HepG2 (cell line): ENCODE results near the gene EMP2. TPM values are rescaled to one million over a fixed set of nuclear protein-coding genes. Genes with fewer than 3 reads are reported as not detected.

Experiments used
- ATF2 ChIP-seq: sonication (generic); formaldehyde crosslinking; IDR thresholded peaks from 2 replicates; pipeline ENCODE4 v1.4.0; 2020; ENCODE audit warnings: missing genetic modification reagents
- BHLHE40 ChIP-seq: IDR thresholded peaks from 2 replicates; pipeline ENCODE4 v1.6.1; 2011; ENCODE audit warnings: low read length, improper control_type of control experiment
- CBX5 ChIP-seq: sonication (generic); formaldehyde crosslinking; IDR thresholded peaks from 2 replicates; pipeline ENCODE4 v1.4.0; 2020; ENCODE audit warnings: missing genetic modification reagents, borderline replicate concordance
- CTCF ChIP-seq: sonication (generic); formaldehyde crosslinking; IDR thresholded peaks from 2 replicates; pipeline ENCODE4 v1.5.0; 2020; ENCODE audit warnings: mild to moderate bottlenecking, missing genetic modification reagents, moderate library complexity
- HNF4A ChIP-seq: sonication (generic); formaldehyde crosslinking; IDR thresholded peaks from 2 replicates; pipeline ENCODE4 v1.4.0; 2020; ENCODE audit warnings: missing genetic modification reagents
- IRX3 ChIP-seq: sonication (generic); formaldehyde crosslinking; IDR thresholded peaks from 2 replicates; pipeline ENCODE4 v1.8.1; 2023; ENCODE audit warnings: mild to moderate bottlenecking, low read depth, missing genetic modification reagents, borderline replicate concordance
- JUND ChIP-seq: sonication (generic); formaldehyde crosslinking; IDR thresholded peaks from 2 replicates; pipeline ENCODE4 v1.8.0; 2022; ENCODE audit warnings: mild to moderate bottlenecking, missing genetic modification reagents
- KDM1A ChIP-seq: IDR thresholded peaks from 2 replicates; pipeline ENCODE4 v1.6.1; 2016; ENCODE audit warnings: missing compliant biosample characterization
- KDM5A ChIP-seq: fragments of 200-600 bp; sonication (generic); IDR thresholded peaks from 2 replicates; pipeline ENCODE4 v1.7.0; 2018; ENCODE audit warnings: antibody characterized with exemption, mild to moderate bottlenecking, low read length, borderline replicate concordance
- MXI1 ChIP-seq: IDR thresholded peaks from 3 replicates; pipeline ENCODE4 v1.6.1; 2012; ENCODE audit warnings: low read depth, low read length, inconsistent platforms, borderline replicate concordance
- NFRKB ChIP-seq: fragments of 450-650 bp; IDR thresholded peaks from 2 replicates; pipeline ENCODE4 v1.6.1; 2017
- PRDM4 ChIP-seq: sonication (generic); formaldehyde crosslinking; IDR thresholded peaks from 2 replicates; pipeline ENCODE4 v1.9.0; 2021; ENCODE audit warnings: missing genetic modification reagents, borderline replicate concordance
- RXRB ChIP-seq: IDR thresholded peaks from 2 replicates; pipeline ENCODE4 v1.6.1; 2016; ENCODE audit warnings: borderline replicate concordance, missing genetic modification reagents, missing compliant biosample characterization
- SATB2 ChIP-seq: sonication (generic); formaldehyde crosslinking; IDR thresholded peaks from 2 replicates; pipeline ENCODE4 v1.5.0; 2020; ENCODE audit warnings: missing genetic modification reagents
- SP5 ChIP-seq: IDR thresholded peaks from 2 replicates; pipeline ENCODE4 v1.6.1; 2016; ENCODE audit warnings: low read depth, borderline replicate concordance
- TARDBP ChIP-seq: sonication (generic); formaldehyde crosslinking; IDR thresholded peaks from 2 replicates; pipeline ENCODE4 v1.8.0; 2022; ENCODE audit warnings: mild to moderate bottlenecking, missing genetic modification reagents
- TEAD2 ChIP-seq: sonication (generic); formaldehyde crosslinking; IDR thresholded peaks from 2 replicates; pipeline ENCODE4 v1.9.0; 2021; ENCODE audit warnings: missing genetic modification reagents
- TFE3 ChIP-seq: IDR thresholded peaks from 2 replicates; pipeline ENCODE4 v1.6.1; 2016
- XRCC5 ChIP-seq: fragments of 200-400 bp; formaldehyde crosslinking; optimal IDR thresholded peaks from 2 replicates; pipeline ENCODE3; 2017; ENCODE audit warnings: mild to moderate bottlenecking, low read length
- ZC3H4 ChIP-seq: sonication (generic); formaldehyde crosslinking; IDR thresholded peaks from 2 replicates; pipeline ENCODE4 v1.4.0; 2020; ENCODE audit warnings: missing genetic modification reagents, borderline replicate concordance
- ZMYM2 ChIP-seq: sonication (generic); formaldehyde crosslinking; IDR thresholded peaks from 2 replicates; pipeline ENCODE4 v1.8.0; 2022; ENCODE audit warnings: mild to moderate bottlenecking, missing genetic modification reagents
- ZNF331 ChIP-seq: sonication (generic); formaldehyde crosslinking; IDR thresholded peaks from 2 replicates; pipeline ENCODE4 v1.4.0; 2020; ENCODE audit warnings: missing genetic modification reagents
- ZNF629 ChIP-seq: sonication (generic); formaldehyde crosslinking; conservative IDR thresholded peaks from 2 replicates; pipeline ENCODE4 v1.5.0; 2020; ENCODE audit warnings: missing genetic modification reagents
- ZNF800 ChIP-seq: sonication (generic); formaldehyde crosslinking; IDR thresholded peaks from 2 replicates; pipeline ENCODE4 v1.4.0; 2020; ENCODE audit warnings: missing genetic modification reagents
- polyA plus RNA-seq, 8 experiments: library from polyadenylated mRNA; depleted of rRNA in 3 of 8; stranded (reverse) in 7 of 8; unstranded in 1 of 8; fragments of >200 nt; fragmentation: Illumina TruSeq in 4 of 8; extraction: Trizol in 4 of 8; gene quantifications; 2 replicates each; pipeline versions ENCODE4 v1.2.1 to v1.2.3, GENCODE V29; 2011 to 2016; ENCODE audit warnings: low read depth in 4 of 8, missing spikeins in 1 of 8, mixed read lengths in 1 of 8; ENCODE audit not compliant: insufficient read depth in 1 of 8
- total RNA-seq, 5 experiments: library from RNA; depleted of rRNA; stranded (reverse); fragments of >200 nt; fragmentation: Illumina TruSeq; extraction: Trizol; gene quantifications; 2 replicates each; pipeline ENCODE4 v1.2.3, GENCODE V29; 2016; ENCODE audit warnings: low read depth in 1 of 5

EMP2 gene
- total and polyA plus RNA-seq, 2 of the 13 experiments (the other 11 are each of a cell fraction or from before 2014, with no cell fraction given) = 24.6 to 91.2 TPM

- TF ChIP-seq PRDM4 (CRISPR knock-in tag) (no peak), SATB2 (CRISPR knock-in tag) (no peak), TEAD2 (CRISPR knock-in tag) (no peak), TARDBP (CRISPR knock-in tag) (no peak), KDM1A (CRISPR knock-in tag) (peak; percentile 62; the same call in 1 of the 2 replicates), KDM5A (no peak), SP5 (CRISPR knock-in tag) (no peak), ZMYM2 (CRISPR knock-in tag) (no peak), ZNF800 (CRISPR knock-in tag) (no peak), JUND (no peak), ZC3H4 (CRISPR knock-in tag) (no peak), ATF2 (no peak), BHLHE40 (peak; percentile 65), ZNF331 (CRISPR knock-in tag) (0 out of 2 replicates have a peak, but pooled peaks have one; percentile 9), XRCC5 (peak; percentile 18), NFRKB (no peak), IRX3 (no peak), HNF4A (CRISPR knock-in tag) (peak; percentile 46), MXI1 (no peak), RXRB (no peak), CTCF (CRISPR knock-in tag) (peak; percentile 54), ZNF629 (CRISPR knock-in tag) (no peak), CBX5 (CRISPR knock-in tag) (peak; percentile 25; the same call in 1 of the 2 replicates), TFE3 (peak; percentile 60; the same call in 1 of the 2 replicates)
Measured at GRCh38 chr16:10597187-10597601, 16.8 kb upstream of the EMP2 start (continued).
